HepG2 (cell line): ENCODE measurements around the gene GAL3ST2. TPM values are rescaled to one million over a fixed set of nuclear protein-coding genes. Genes with fewer than 3 reads are reported as not detected.
A peak's percentile ranks its signal among the peaks of the same experiment; 100 is the strongest.

Experiments
- CAMTA2 ChIP-seq: sonication (generic); formaldehyde crosslinking; IDR thresholded peaks from 2 replicates; pipeline ENCODE4 v1.4.0; 2020; ENCODE audit warnings: mild to moderate bottlenecking, missing genetic modification reagents, borderline replicate concordance
- CCAR2 ChIP-seq: fragments of 200-400 bp; formaldehyde crosslinking; optimal IDR thresholded peaks from 2 replicates; pipeline ENCODE3; 2018; ENCODE audit warnings: low read depth, mild to moderate bottlenecking, low read length, moderate library complexity
- CREM ChIP-seq, 2 experiments: sonication (generic) in 1 of 2; formaldehyde crosslinking in 1 of 2; IDR thresholded peaks; 2 replicates each; pipeline versions ENCODE4 v1.4.0 to v1.6.1; 2016 to 2020; ENCODE audit warnings: antibody characterized with exemption in 1 of 2, mild to moderate bottlenecking in 1 of 2, missing genetic modification reagents in 1 of 2
- HCFC1 ChIP-seq: fragments of 150-350 bp; IDR thresholded peaks from 2 replicates; pipeline ENCODE4 v1.6.1; 2014; ENCODE audit warnings: low read depth, low read length
- NBN ChIP-seq: fragments of 450-650 bp; conservative IDR thresholded peaks from 2 replicates; pipeline ENCODE4 v1.6.1; 2017
- PCBP2 ChIP-seq: fragments of 200-400 bp; formaldehyde crosslinking; optimal IDR thresholded peaks from 2 replicates; pipeline ENCODE3; 2018; ENCODE audit warnings: low read length, low read depth; ENCODE audit not compliant: poor library complexity, severe bottlenecking
- RFXAP ChIP-seq: sonication (generic); formaldehyde crosslinking; IDR thresholded peaks from 2 replicates; pipeline ENCODE4 v1.4.0; 2020; ENCODE audit warnings: missing genetic modification reagents, borderline replicate concordance
- THRA ChIP-seq: sonication (generic); formaldehyde crosslinking; IDR thresholded peaks from 2 replicates; pipeline ENCODE4 v1.4.0; 2020; ENCODE audit warnings: missing genetic modification reagents, borderline replicate concordance
- ZBTB7A ChIP-seq: sonication (generic); formaldehyde crosslinking; IDR thresholded peaks from 2 replicates; pipeline ENCODE4 v1.8.0; 2022; ENCODE audit warnings: mild to moderate bottlenecking, missing genetic modification reagents
- ZEB1 ChIP-seq: IDR thresholded peaks from 2 replicates; pipeline ENCODE4 v1.6.1; 2012; ENCODE audit warnings: mild to moderate bottlenecking, low read depth, inconsistent platforms; ENCODE audit not compliant: insufficient replicate concordance
- ZNF619 ChIP-seq: sonication (generic); formaldehyde crosslinking; IDR thresholded peaks from 2 replicates; pipeline ENCODE4 v1.4.0; 2020; ENCODE audit warnings: mild to moderate bottlenecking, missing genetic modification reagents
- ZNF652 ChIP-seq: IDR thresholded peaks from 2 replicates; pipeline ENCODE4 v1.6.1; 2016; ENCODE audit warnings: low read depth, borderline replicate concordance
- ZSCAN20 ChIP-seq: sonication (generic); formaldehyde crosslinking; IDR thresholded peaks from 2 replicates; pipeline ENCODE4 v1.4.0; 2020; ENCODE audit warnings: missing genetic modification reagents, mild to moderate bottlenecking, borderline replicate concordance
- ZSCAN31 ChIP-seq: sonication (generic); formaldehyde crosslinking; IDR thresholded peaks from 2 replicates; pipeline ENCODE4 v1.5.0; 2020; ENCODE audit warnings: low read depth, mild to moderate bottlenecking, missing genetic modification reagents
- ZZZ3 ChIP-seq: sonication (generic); formaldehyde crosslinking; IDR thresholded peaks from 2 replicates; pipeline ENCODE4 v1.4.0; 2020; ENCODE audit warnings: missing genetic modification reagents, mild to moderate bottlenecking, borderline replicate concordance
- polyA plus RNA-seq, 8 experiments: library from polyadenylated mRNA; depleted of rRNA in 3 of 8; stranded (reverse) in 7 of 8; unstranded in 1 of 8; fragments of >200 nt; fragmentation: Illumina TruSeq in 4 of 8; extraction: Trizol in 4 of 8; gene quantifications; 2 replicates each; pipeline versions ENCODE4 v1.2.1 to v1.2.3, GENCODE V29; 2011 to 2016; ENCODE audit warnings: low read depth in 4 of 8, missing spikeins in 1 of 8, mixed read lengths in 1 of 8; ENCODE audit not compliant: insufficient read depth in 1 of 8
- total RNA-seq, 5 experiments: library from RNA; depleted of rRNA; stranded (reverse); fragments of >200 nt; fragmentation: Illumina TruSeq; extraction: Trizol; gene quantifications; 2 replicates each; pipeline ENCODE4 v1.2.3, GENCODE V29; 2016; ENCODE audit warnings: low read depth in 1 of 5
- TF ChIP-seq, protein P1 (sequence below): sonication (generic); formaldehyde crosslinking; IDR thresholded peaks from 2 replicates; pipeline ENCODE4 v1.4.0; 2020; ENCODE audit warnings: mild to moderate bottlenecking, missing genetic modification reagents
- TF ChIP-seq, protein P2 (sequence below): sonication (generic); formaldehyde crosslinking; IDR thresholded peaks from 2 replicates; pipeline ENCODE4 v1.8.0; 2022; ENCODE audit warnings: mild to moderate bottlenecking, missing genetic modification reagents, borderline replicate concordance
- TF ChIP-seq, protein P3 (sequence below): sonication (generic); formaldehyde crosslinking; IDR thresholded peaks from 2 replicates; pipeline ENCODE4 v1.5.0; 2020; ENCODE audit warnings: mild to moderate bottlenecking, missing genetic modification reagents
- TF ChIP-seq, protein P4 (sequence below): fragments of 450-650 bp; IDR thresholded peaks from 2 replicates; pipeline ENCODE4 v1.6.1; 2017; ENCODE audit warnings: mild to moderate bottlenecking
- TF ChIP-seq, protein P5 (sequence below): sonication (generic); formaldehyde crosslinking; IDR thresholded peaks from 2 replicates; pipeline ENCODE4 v1.8.0; 2023; ENCODE audit warnings: mild to moderate bottlenecking, missing genetic modification reagents

The GAL3ST2 gene
- total and polyA plus RNA-seq, 2 of the 13 experiments (the other 11 are each of a cell fraction or from before 2014, with no cell fraction given) = 0.17 to 0.20 TPM

- 0 out of 2 replicates have a peak, but pooled peaks have one; percentile 28 for TF ChIP-seq CREM (IDR thresholded peaks at IDR 0.05)
- no peak for TF ChIP-seq CREM (CRISPR knock-in tag; IDR thresholded peaks at IDR 0.05)
- TF ChIP-seq HCFC1 = peak; percentile 39; the same call in 1 of the 2 replicates
- TF ChIP-seq, protein P1, sequence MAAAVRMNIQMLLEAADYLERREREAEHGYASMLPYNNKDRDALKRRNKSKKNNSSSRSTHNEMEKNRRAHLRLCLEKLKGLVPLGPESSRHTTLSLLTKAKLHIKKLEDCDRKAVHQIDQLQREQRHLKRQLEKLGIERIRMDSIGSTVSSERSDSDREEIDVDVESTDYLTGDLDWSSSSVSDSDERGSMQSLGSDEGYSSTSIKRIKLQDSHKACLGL (CRISPR knock-in tag) = peak; percentile 47
- TF ChIP-seq ZNF652 = 0 out of 2 replicates have a peak, but pooled peaks have one; percentile 25
- TF ChIP-seq, protein P2, sequence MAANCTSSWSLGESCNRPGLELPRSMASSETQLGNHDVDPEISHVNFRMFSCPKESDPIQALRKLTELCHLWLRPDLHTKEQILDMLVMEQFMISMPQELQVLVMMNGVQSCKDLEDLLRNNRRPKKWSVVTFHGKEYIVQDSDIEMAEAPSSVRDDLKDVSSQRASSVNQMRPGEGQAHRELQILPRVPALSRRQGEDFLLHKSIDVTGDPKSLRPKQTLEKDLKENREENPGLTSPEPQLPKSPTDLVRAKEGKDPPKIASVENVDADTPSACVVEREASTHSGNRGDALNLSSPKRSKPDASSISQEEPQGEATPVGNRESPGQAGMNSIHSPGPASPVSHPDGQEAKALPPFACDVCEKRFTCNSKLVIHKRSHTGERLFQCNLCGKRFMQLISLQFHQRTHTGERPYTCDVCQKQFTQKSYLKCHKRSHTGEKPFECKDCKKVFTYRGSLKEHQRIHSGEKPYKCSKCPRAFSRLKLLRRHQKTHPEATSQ (CRISPR knock-in tag) = no peak
- TF ChIP-seq ZNF619 (CRISPR knock-in tag) = peak; percentile 93
- TF ChIP-seq ZSCAN20 = peak; percentile 89; the same call in 1 of the 2 replicates
- peak; percentile 70 for TF ChIP-seq CCAR2
- TF ChIP-seq, protein P3, sequence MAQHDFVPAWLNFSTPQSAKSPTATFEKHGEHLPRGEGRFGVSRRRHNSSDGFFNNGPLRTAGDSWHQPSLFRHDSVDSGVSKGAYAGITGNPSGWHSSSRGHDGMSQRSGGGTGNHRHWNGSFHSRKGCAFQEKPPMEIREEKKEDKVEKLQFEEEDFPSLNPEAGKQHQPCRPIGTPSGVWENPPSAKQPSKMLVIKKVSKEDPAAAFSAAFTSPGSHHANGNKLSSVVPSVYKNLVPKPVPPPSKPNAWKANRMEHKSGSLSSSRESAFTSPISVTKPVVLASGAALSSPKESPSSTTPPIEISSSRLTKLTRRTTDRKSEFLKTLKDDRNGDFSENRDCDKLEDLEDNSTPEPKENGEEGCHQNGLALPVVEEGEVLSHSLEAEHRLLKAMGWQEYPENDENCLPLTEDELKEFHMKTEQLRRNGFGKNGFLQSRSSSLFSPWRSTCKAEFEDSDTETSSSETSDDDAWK (CRISPR knock-in tag) = no peak
- peak; percentile 45; the same call in 1 of the 2 replicates for TF ChIP-seq CAMTA2
- TF ChIP-seq NBN = no peak
- peak; percentile 97 for TF ChIP-seq ZBTB7A
- TF ChIP-seq ZEB1 = peak; percentile 35
- TF ChIP-seq RFXAP (CRISPR knock-in tag) = peak; percentile 87; the same call in 1 of the 2 replicates
- TF ChIP-seq, protein P4, sequence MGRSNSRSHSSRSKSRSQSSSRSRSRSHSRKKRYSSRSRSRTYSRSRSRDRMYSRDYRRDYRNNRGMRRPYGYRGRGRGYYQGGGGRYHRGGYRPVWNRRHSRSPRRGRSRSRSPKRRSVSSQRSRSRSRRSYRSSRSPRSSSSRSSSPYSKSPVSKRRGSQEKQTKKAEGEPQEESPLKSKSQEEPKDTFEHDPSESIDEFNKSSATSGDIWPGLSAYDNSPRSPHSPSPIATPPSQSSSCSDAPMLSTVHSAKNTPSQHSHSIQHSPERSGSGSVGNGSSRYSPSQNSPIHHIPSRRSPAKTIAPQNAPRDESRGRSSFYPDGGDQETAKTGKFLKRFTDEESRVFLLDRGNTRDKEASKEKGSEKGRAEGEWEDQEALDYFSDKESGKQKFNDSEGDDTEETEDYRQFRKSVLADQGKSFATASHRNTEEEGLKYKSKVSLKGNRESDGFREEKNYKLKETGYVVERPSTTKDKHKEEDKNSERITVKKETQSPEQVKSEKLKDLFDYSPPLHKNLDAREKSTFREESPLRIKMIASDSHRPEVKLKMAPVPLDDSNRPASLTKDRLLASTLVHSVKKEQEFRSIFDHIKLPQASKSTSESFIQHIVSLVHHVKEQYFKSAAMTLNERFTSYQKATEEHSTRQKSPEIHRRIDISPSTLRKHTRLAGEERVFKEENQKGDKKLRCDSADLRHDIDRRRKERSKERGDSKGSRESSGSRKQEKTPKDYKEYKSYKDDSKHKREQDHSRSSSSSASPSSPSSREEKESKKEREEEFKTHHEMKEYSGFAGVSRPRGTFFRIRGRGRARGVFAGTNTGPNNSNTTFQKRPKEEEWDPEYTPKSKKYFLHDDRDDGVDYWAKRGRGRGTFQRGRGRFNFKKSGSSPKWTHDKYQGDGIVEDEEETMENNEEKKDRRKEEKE = no peak
- peak; percentile 90; the same call in 1 of the 2 replicates for TF ChIP-seq ZSCAN31 (CRISPR knock-in tag)
- TF ChIP-seq ZZZ3 (CRISPR knock-in tag) = no peak; the same call in 1 of the 2 replicates
- TF ChIP-seq, protein P5, sequence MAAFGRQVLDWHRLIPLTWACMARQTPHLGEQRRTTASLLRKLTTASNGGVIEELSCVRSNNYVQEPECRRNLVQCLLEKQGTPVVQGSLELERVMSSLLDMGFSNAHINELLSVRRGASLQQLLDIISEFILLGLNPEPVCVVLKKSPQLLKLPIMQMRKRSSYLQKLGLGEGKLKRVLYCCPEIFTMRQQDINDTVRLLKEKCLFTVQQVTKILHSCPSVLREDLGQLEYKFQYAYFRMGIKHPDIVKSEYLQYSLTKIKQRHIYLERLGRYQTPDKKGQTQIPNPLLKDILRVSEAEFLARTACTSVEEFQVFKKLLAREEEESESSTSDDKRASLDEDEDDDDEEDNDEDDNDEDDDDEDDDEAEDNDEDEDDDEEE = peak; percentile 97
- no peak for TF ChIP-seq PCBP2
- peak; percentile 91 for TF ChIP-seq THRA (CRISPR knock-in tag)
These were observed 6.3 kb upstream of the GAL3ST2 start (continued) for GRCh38 chr2:241770185-241770935.
